Kidney tubule cell (primary cell): ENCODE measurements around the gene CDK6.

ENCODE experiments used
- DNase-seq: peaks from one replicate; pipeline ENCODE4 v3.0.0-alpha.2; 2018; ENCODE audit warnings: low spot score

Gene CDK6

GRCh38 chr7:92680442-92680841 lies 155.9 kb downstream of the CDK6 start:
- DNase-seq, result no peak

- no peak for DNase-seq
These were observed 158.0 kb downstream of the CDK6 start for GRCh38 chr7:92678291-92678920.

- no peak for DNase-seq
These were observed 162.0 kb downstream of the CDK6 start for GRCh38 chr7:92674379-92674778.

- no peak for DNase-seq
These were observed 164.7 kb downstream of the CDK6 start for GRCh38 chr7:92671505-92672169.

GRCh38 chr7:92670204-92670851 lies 166.0 kb downstream of the CDK6 start:
- DNase-seq, result no peak

GRCh38 chr7:92669616-92670165 lies 166.7 kb downstream of the CDK6 start:
- DNase-seq, result no peak

- DNase-seq, result no peak
These were observed 167.8 kb downstream of the CDK6 start for GRCh38 chr7:92668564-92668963.

- no peak for DNase-seq
These were observed 168.4 kb downstream of the CDK6 start for GRCh38 chr7:92667816-92668535.

GRCh38 chr7:92665926-92666325 lies 170.4 kb downstream of the CDK6 start:
- DNase-seq, result no peak

GRCh38 chr7:92661651-92662050 lies 174.7 kb downstream of the CDK6 start:
- no peak for DNase-seq

- no peak for DNase-seq
These were observed 177.7 kb downstream of the CDK6 start for GRCh38 chr7:92658671-92659070.

- DNase-seq, result no peak
These were observed 179.0 kb downstream of the CDK6 start for GRCh38 chr7:92657391-92657790.

GRCh38 chr7:92656121-92656520 lies 180.3 kb downstream of the CDK6 start:
- DNase-seq, result no peak

GRCh38 chr7:92655346-92655884 lies 181.0 kb downstream of the CDK6 start:
- no peak for DNase-seq

- DNase-seq, result no peak
These were observed 183.2 kb downstream of the CDK6 start for GRCh38 chr7:92653136-92653535.

- DNase-seq, result no peak
These were observed 183.8 kb downstream of the CDK6 start for GRCh38 chr7:92652536-92652935.

- DNase-seq, result no peak
These were observed 186.0 kb downstream of the CDK6 start for GRCh38 chr7:92650391-92650790.

GRCh38 chr7:92648067-92648466 lies 188.3 kb downstream of the CDK6 start:
- DNase-seq, result no peak

- no peak for DNase-seq
These were observed 188.7 kb downstream of the CDK6 start for GRCh38 chr7:92647652-92648051.

GRCh38 chr7:92647011-92647625 lies 189.3 kb downstream of the CDK6 start:
- DNase-seq, result peak; percentile 86

- peak; percentile 48 for DNase-seq
These were observed 191.0 kb downstream of the CDK6 start for GRCh38 chr7:92645114-92646061.
